Astrocyte (in vitro differentiated cells and primary cell): ENCODE data around the gene TRIM14. TPM values are rescaled to one million over a fixed set of nuclear protein-coding genes. Genes with fewer than 3 reads are reported as not detected.

Source experiments
- DNase-seq: peaks from one replicate; pipeline ENCODE4 v3.0.0-alpha.2; 2010; ENCODE audit warnings: low read depth
- FAIRE-seq: peaks from 2 replicates; lab custom pipeline; 2011; peaks lifted over from hg19 to GRCh38; lab: Jason Lieb, UNC
- H2AFZ ChIP-seq: 2 replicates; pipeline ENCODE4 v1.6.0; 2012; ENCODE audit warnings: low read depth, low read length, inconsistent platforms
- H3K27ac ChIP-seq: 2 replicates; pipeline ENCODE4 v1.5.1; 2011; ENCODE audit warnings: low read depth, low read length, inconsistent platforms
- H3K27me3 ChIP-seq: 2 replicates; pipeline ENCODE4 v1.6.0; 2011; ENCODE audit warnings: low read length, inconsistent platforms; ENCODE audit not compliant: insufficient read depth
- H3K36me3 ChIP-seq: 2 replicates; pipeline ENCODE4 v1.5.1; 2011; ENCODE audit warnings: low read length, inconsistent platforms; ENCODE audit not compliant: insufficient read depth
- H3K4me1 ChIP-seq: 2 replicates; pipeline ENCODE4 v1.5.1; 2011; ENCODE audit warnings: low read length, inconsistent platforms; ENCODE audit not compliant: insufficient read depth
- H3K4me2 ChIP-seq: 2 replicates; pipeline ENCODE4 v1.6.0; 2012; ENCODE audit warnings: low read length, inconsistent platforms
- H3K4me3 ChIP-seq: 2 replicates; pipeline ENCODE4 v1.5.1; 2011; ENCODE audit warnings: low read depth, mild to moderate bottlenecking, low read length, inconsistent platforms; ENCODE audit not compliant: insufficient read depth
- H3K79me2 ChIP-seq: 2 replicates; pipeline ENCODE4 v1.6.0; 2012; ENCODE audit warnings: mild to moderate bottlenecking, low read length, inconsistent platforms; ENCODE audit not compliant: insufficient read depth
- H3K9ac ChIP-seq: 2 replicates; pipeline ENCODE4 v1.6.0; 2012; ENCODE audit warnings: mild to moderate bottlenecking, low read length, inconsistent platforms
- H3K9me3 ChIP-seq: 2 replicates; pipeline ENCODE4 v1.5.1; 2012; ENCODE audit warnings: low read depth, mild to moderate bottlenecking, low read length, inconsistent platforms; ENCODE audit not compliant: insufficient read depth
- H4K20me1 ChIP-seq: 2 replicates; pipeline ENCODE4 v1.6.0; 2012; ENCODE audit warnings: low read length, inconsistent platforms; ENCODE audit not compliant: insufficient read depth
- H3K27ac Mint-ChIP-seq: one replicate; pipeline ENCODE4 v1.8.0; 2021; ENCODE audit warnings: mild to moderate bottlenecking, mixed read lengths; ENCODE audit not compliant: unreplicated experiment
- H3K27me3 Mint-ChIP-seq: one replicate; pipeline ENCODE4 v1.8.0; 2021; ENCODE audit warnings: low read depth, mixed read lengths; ENCODE audit not compliant: unreplicated experiment
- H3K36me3 Mint-ChIP-seq: one replicate; pipeline ENCODE4 v1.8.0; 2021; ENCODE audit warnings: low read depth, mixed read lengths; ENCODE audit not compliant: unreplicated experiment
- H3K4me1 Mint-ChIP-seq: one replicate; pipeline ENCODE4 v1.8.0; 2021; ENCODE audit warnings: low read depth, mixed read lengths; ENCODE audit not compliant: unreplicated experiment
- H3K4me3 Mint-ChIP-seq: one replicate; pipeline ENCODE4 v1.8.0; 2021; ENCODE audit warnings: mild to moderate bottlenecking, moderate library complexity, mixed read lengths; ENCODE audit not compliant: unreplicated experiment
- H3K9me3 Mint-ChIP-seq: one replicate; pipeline ENCODE4 v1.8.0; 2021; ENCODE audit warnings: mild to moderate bottlenecking, mixed read lengths; ENCODE audit not compliant: unreplicated experiment
- EZH2 ChIP-seq: IDR thresholded peaks from 2 replicates; pipeline ENCODE4 v1.6.1; 2012; ENCODE audit warnings: mild to moderate bottlenecking, low read length, inconsistent platforms; ENCODE audit not compliant: insufficient read depth
- total RNA-seq: library from RNA; stranded (reverse); gene quantifications from 2 replicates; pipeline ENCODE4 v1.2.1, GENCODE V29; 2021
- TF ChIP-seq, protein P1 (sequence below): IDR thresholded peaks from 2 replicates; pipeline ENCODE4 v1.5.1; 2011; ENCODE audit warnings: low read depth, mild to moderate bottlenecking, inconsistent platforms, low read length, moderate library complexity; ENCODE audit not compliant: insufficient read depth

Gene TRIM14
- total RNA-seq, 1 donor from 2014 or later: 34.1 TPM

DNA sequence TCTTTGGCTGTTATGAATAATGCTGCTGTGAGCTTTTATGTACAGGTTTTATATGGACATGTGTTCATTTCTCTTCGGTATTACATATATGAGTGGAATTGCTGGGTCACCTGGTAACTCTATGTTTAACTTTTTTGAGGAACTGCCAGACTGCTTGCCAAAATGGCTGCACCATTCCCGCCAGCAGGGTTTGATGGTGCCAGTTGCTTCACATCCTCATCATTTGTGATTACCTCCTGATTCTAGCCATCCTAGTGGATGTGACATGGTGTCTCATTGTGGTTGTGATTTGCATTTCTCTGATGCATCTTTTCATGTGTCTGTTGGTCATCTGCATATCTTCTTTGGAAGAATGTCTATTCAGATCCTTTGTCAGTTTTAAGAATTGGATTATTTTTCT lies 51.8 kb downstream of the TRIM14 start:
- Histone ChIP-seq H2AFZ (no peak overlapping the region), H3K9me3 (no peaks in the 10 kb centered on the region), H3K36me3 (peaks cover 19% of the 10 kb centered on the region), H3K27me3 (no peaks in the 10 kb centered on the region), H3K27ac (no peak overlapping the region), H3K4me1 (peaks cover 6% of the 10 kb centered on the region), H3K9ac (no peak overlapping the region), H3K4me3 (no peak overlapping the region), H3K79me2 (peaks cover 29% of the 10 kb centered on the region), H4K20me1 (peaks cover 56% of the 10 kb centered on the region), H3K4me2 (no peak overlapping the region)
- FAIRE-seq: no peak
- no peaks in the 10 kb centered on the region for H3K27me3 Mint-ChIP-seq
- H3K4me3 Mint-ChIP-seq: no peak overlapping the region
- no peak for DNase-seq
- no peak for TF ChIP-seq EZH2
- TF ChIP-seq, protein P1, sequence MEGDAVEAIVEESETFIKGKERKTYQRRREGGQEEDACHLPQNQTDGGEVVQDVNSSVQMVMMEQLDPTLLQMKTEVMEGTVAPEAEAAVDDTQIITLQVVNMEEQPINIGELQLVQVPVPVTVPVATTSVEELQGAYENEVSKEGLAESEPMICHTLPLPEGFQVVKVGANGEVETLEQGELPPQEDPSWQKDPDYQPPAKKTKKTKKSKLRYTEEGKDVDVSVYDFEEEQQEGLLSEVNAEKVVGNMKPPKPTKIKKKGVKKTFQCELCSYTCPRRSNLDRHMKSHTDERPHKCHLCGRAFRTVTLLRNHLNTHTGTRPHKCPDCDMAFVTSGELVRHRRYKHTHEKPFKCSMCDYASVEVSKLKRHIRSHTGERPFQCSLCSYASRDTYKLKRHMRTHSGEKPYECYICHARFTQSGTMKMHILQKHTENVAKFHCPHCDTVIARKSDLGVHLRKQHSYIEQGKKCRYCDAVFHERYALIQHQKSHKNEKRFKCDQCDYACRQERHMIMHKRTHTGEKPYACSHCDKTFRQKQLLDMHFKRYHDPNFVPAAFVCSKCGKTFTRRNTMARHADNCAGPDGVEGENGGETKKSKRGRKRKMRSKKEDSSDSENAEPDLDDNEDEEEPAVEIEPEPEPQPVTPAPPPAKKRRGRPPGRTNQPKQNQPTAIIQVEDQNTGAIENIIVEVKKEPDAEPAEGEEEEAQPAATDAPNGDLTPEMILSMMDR: no peak
- H3K36me3 Mint-ChIP-seq: peaks cover 28% of the 10 kb centered on the region
- H3K4me1 Mint-ChIP-seq: no peaks in the 10 kb centered on the region
- H3K9me3 Mint-ChIP-seq: no peaks in the 10 kb centered on the region
- no peak overlapping the region for H3K27ac Mint-ChIP-seq

DNA sequence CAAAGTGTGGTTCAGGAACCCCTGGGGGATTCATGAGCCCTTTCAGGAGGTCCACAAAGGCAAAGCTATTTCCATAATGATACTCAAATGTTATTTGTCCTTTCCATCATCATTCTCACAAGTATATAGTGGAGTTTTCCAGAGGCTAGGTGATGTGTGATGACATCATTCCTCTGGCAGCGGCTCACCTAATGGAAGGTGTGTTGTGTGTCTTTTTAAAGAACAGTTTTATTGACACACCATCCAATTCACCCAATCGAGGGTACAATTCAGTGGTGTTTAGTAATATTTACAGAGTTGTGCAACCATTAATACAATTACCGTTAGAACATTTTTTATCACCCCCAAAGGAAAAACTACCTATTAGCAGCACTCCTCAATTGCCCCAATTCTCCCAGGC lies 52.8 kb downstream of the TRIM14 start:
- no peak overlapping the region for H3K27ac ChIP-seq
- H3K36me3 ChIP-seq: peaks cover 23% of the 10 kb centered on the region
- FAIRE-seq: no peak
- Mint-ChIP-seq H3K27ac (no peak overlapping the region), H3K9me3 (no peaks in the 10 kb centered on the region), H3K27me3 (no peaks in the 10 kb centered on the region), H3K36me3 (peaks cover 28% of the 10 kb centered on the region), H3K4me3 (no peak overlapping the region), H3K4me1 (no peaks in the 10 kb centered on the region)
- peaks cover 6% of the 10 kb centered on the region for H3K4me1 ChIP-seq
- H3K4me3 ChIP-seq: no peak overlapping the region
- DNase-seq: no peak
- peaks cover 52% of the 10 kb centered on the region for H4K20me1 ChIP-seq
- peaks cover 20% of the 10 kb centered on the region for H3K79me2 ChIP-seq
- no peaks in the 10 kb centered on the region for H3K27me3 ChIP-seq
- no peak overlapping the region for H2AFZ ChIP-seq
- H3K4me2 ChIP-seq: no peak overlapping the region
- no peak for TF ChIP-seq EZH2
- TF ChIP-seq, protein P1: no peak
- no peak overlapping the region for H3K9ac ChIP-seq
- no peaks in the 10 kb centered on the region for H3K9me3 ChIP-seq

DNA sequence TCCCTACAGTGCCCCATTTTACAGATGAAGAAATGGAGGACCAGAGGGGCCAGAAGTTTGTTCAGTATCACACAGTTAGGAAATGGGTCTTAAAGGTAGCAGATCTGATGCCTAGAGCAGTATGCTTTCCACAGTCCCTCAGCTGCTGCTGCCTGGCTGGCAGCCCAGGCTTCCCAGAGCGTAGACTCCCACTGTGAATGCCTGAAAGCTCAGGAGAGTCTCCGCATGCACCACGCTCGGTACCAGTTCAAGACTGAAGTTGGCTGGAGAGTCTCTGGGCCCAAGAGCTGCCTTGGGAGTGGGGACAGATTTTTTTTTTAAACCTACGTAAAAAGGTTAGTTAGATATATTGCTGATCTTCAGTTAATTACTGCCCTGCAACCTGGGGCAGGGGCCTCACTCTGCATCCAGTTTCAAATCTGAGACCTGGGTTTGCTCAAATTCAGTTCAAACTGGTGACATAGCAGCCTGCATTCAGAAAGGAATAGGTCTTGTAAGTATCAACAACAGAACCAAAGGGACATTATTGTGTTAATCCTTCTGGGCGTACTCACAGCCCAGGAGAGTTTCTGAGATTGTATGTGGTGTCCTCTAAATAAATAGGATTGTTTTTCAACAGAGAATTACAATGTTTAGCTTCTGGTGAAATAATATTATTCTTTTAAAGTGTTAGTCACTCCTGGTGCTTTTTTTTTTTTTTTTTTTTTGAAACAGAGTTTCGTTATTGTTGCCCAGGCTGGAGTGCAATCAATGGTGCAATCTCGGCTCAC lies 54.2 kb downstream of the TRIM14 start:
- DNase-seq (no peak), FAIRE-seq (no peak)
- Mint-ChIP-seq H3K4me1 (no peaks in the 10 kb centered on the region), H3K4me3 (no peak overlapping the region), H3K27me3 (no peaks in the 10 kb centered on the region), H3K9me3 (no peaks in the 10 kb centered on the region), H3K36me3 (peaks cover 36% of the 10 kb centered on the region), H3K27ac (no peak overlapping the region)
- TF ChIP-seq EZH2: no peak
- TF ChIP-seq, protein P1: no peak
- Histone ChIP-seq H3K27ac (no peak overlapping the region), H3K4me3 (no peak overlapping the region), H3K27me3 (no peaks in the 10 kb centered on the region), H3K9me3 (no peaks in the 10 kb centered on the region), H3K9ac (no peak overlapping the region), H3K79me2 (peaks cover 20% of the 10 kb centered on the region), H3K4me1 (peaks cover 6% of the 10 kb centered on the region), H4K20me1 (peaks cover 58% of the 10 kb centered on the region), H3K36me3 (peaks cover 23% of the 10 kb centered on the region), H3K4me2 (no peak overlapping the region), H2AFZ (no peak overlapping the region)
